Stimulated activated CD8-positive, alpha-beta memory T cell treated with anti-CD3 and anti-CD28 coated beads, Interleukin-2, amount 100 ng/mL, for 48 hours (primary cell): ENCODE results near the gene DGCR8.

Experiments used
- DNase-seq, 2 donors: peaks; one replicate each; pipeline ENCODE4 v3.0.0-alpha.2; 2020; ENCODE audit warnings: low read depth in 2 of 2

The DGCR8 gene

DNA sequence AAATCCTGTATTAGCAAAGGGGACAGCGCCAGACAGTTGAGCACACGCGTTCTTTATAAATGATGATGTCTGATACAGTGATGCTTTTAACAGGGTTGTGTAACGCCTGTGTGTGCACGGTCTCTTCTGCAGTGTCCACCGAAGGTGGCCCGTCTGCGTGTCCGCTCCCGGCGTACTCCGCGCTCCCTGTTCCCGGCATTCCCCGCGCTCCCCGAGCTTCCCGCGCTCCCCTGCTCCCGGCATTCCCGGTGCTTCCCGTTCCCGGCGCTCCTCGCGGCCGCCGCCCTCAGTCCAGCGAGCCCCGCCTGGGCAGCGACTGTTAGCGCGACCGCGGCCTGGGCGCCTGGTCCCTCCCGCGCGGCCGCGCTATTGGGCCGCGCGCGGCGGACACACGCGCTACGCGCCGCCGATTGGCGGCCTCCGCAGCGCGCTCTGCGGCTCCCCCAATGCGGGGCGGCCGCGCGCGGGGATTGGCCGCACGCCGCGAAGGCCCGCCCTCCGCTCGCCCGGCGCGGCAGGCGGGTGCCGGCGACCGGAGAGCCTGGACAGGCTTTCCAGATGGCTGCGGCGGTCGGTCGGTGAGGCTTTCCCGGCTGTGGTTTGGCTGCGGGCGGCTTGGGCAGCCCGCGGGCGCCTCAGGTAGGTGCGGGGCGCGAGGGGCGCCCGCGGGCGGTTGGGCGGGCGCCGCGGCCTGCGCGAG lies at the start of gene DGCR8:
TSS of gene DGCR8 (plus strand) at position 497 of the 700 bp plus-strand sequence. CDS start 5,723 bp downstream, outside the sequence.
- DNase-seq: peak; percentile 52 to 59

GRCh38 chr22:20031732-20032406 lies 48.2 kb upstream of the DGCR8 start:
- DNase-seq: no peak

GRCh38 chr22:20032407-20032991 lies 47.5 kb upstream of the DGCR8 start:
- no peak for DNase-seq

DNA sequence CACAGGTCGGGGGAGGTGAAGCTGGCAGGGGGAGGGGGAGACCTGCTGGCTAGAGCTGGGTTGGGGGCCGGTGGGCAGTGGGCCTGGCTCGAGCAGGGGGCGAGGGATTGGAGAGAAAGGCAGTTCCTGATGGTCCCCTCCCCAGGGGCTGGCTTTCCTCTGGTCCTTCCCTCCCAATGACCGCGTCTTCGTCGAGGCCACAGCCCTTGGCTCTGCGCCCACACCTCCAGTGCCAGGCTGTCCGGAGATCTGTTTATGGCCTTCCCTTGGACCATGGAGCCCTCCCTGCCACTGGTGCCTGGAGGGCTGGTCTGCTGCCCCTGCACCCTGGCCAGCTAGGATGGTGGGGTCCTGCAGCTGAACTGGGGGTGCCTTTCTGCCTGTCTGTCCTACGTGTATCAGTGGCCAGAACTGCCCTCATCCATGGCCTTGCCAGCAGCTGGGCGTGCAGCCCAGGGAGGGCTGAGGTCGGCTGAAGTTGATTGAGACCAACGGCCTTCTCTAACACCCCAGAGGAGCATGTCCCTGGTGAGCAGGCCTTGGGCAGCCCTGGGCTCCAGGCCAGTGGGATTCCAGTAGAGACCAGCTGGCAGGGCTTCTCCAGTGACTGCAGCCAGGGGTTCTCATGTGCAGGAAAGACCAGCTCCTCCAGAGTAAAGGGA lies 46.9 kb upstream of the DGCR8 start:
- no peak for DNase-seq

GRCh38 chr22:20034143-20034542 lies 45.9 kb upstream of the DGCR8 start:
- no peak for DNase-seq

DNA sequence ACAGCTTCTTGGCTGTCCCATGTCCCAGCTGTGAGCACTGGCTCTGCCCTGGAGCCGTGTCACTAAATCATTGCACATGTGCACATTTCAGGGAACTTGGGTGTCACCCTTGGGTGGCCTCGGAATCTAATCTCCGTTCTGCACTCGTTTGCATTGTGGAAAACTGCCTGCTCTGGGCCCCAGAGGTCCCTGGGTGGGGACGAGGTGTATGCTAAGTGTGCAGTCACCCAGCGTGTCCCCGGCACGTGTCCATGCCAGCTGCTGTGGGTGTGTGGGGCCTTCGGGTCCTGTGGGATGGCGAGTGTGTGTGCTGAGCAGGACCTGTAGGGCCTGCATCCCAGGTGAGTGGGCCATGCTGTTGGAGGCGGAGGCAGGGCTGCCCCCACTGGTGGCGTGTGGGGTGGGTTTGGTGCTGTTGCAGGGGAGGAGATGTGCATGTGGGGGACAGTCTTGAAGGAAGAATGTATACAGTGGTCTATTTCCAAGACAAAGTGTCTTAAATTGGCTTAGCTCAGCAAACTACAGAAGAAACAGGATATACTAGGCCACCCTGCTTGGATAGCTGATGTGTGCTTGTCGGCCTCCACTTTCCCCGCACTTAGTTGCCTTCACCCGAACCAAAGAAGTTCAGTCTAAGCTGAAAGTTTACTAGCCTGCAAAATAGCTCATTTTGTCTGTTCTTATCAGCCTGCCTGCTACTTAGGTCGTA lies 44.5 kb upstream of the DGCR8 start:
- DNase-seq: no peak

- no peak for DNase-seq
These were observed 44.0 kb upstream of the DGCR8 start for GRCh38 chr22:20036084-20036482.

DNA sequence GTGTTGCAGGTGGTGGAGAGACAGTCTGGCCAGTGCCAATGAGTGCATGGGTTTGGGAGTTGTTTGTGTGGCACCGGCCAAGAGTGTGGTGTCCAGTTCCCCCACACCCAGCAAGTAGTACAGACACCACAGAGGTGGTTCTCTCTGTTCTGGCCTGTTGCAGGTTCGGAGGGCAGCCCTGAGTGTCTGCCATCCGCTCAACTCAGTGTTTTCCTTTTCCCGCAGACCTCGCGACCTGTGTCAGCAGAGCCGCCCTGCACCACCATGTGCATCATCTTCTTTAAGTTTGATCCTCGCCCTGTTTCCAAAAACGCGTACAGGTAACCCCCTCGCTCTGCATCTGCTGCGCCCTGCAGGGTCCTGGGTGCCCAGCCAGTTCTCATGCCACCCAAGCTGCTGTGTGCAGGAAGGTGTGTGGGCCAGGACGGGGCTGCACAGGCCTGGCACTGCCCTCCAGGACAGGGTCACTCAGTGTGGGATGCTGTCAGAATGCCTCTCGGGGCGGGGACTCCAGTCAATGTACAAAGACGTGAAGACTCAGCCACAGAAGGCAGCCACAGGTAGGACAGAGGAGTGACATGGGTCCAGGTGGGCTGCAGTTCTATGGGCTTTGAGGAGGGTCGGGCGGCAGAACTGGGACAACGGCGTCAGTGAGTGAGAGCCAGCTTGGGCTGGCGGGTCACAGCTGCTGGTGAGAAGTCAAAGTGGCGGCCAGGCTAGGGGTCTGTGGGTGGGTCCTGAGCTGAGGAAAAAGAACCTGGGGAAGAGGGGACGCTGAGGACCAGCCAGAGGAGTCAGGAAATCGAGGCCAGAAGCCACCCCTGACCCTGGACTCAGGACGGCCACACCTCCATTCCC lies 43.3 kb upstream of the DGCR8 start:
- no peak for DNase-seq

DNA sequence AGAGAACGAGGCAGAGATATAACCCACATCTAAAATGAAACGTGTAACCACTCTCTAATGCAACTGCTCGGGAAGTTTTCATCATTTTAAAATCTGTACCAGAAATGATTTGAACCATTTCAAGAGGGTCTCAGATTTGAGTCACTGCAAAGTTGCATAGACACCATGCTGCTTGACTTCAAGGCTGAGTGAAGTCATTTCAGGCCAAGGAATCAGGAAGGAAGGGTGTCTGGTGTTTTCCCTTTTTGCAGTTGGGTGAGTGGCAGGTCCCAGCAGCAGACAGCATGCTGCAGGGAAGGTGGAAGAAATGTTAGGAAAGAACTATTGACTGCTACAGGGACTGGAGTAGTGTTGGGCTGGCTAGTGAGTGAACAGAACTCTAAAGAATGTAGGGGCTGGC lies 42.6 kb upstream of the DGCR8 start:
- no peak for DNase-seq

DNA sequence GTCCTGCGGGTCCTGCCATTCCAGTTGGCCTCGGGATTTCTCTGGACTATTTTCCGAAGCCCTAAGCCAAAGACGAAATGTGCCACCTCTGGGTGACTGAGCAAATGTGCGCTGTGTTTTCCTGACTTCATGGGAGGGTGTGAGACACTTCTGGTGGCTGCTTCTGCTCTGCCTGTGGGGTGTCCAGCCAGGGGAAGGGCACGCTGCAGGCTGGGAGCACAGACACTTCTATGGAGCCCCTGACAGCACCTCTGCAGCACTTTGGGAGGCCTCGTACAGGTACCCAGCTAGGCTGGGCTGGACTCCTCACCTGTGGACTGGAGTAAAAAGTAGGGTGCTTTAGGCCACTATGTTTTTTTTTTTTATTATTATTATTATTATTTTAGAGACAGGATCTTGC lies 41.5 kb upstream of the DGCR8 start:
- no peak for DNase-seq

GRCh38 chr22:20039683-20040325 lies 40.2 kb upstream of the DGCR8 start:
- no peak for DNase-seq

- DNase-seq: no peak
These were observed 39.5 kb upstream of the DGCR8 start for GRCh38 chr22:20040327-20041200.

DNA sequence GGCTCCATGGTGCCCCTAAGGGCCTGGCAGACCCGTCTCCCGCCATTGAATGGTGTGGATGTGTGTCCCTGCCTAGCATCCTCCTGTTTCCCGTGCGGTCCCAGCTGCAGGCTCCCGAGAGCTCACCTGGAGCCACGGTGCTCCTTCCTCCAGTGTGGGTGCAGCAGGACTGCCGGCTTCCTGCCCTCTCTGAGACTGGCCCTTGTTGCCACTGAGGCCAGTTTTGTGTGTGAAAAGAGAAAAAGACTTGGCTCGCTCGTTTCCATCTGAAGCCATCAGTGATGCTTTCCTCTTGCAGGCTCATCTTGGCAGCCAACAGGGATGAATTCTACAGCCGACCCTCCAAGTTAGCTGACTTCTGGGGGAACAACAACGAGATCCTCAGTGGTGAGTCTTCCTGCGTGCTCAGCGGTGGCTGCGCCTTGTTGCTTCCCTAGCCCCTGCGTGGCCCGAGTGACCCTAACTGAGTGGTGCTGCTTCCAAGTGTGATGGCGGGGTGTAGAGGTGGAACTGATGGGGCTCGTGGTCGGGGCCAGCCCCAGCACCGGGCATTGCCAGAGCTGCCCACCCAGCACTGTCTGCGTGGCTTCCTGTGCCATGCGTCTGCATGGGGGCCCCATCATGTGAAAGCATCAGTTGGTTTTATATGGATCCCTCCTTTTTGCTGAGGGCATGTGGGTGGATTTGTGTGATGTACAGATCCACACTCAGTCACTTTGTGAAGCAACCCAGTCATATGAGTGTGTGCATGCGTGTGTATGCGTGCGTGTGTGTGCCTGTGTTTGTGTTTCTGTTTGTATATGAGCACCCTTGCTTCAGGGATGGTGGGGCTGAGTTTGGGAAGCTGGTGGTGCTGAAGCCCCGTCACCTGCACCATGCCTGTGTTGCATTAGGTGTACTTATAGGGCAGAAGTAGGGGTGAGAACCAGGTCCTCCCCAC lies 36.7 kb upstream of the DGCR8 start:
- DNase-seq: no peak

GRCh38 chr22:20043997-20044342 lies 36.1 kb upstream of the DGCR8 start:
- no peak for DNase-seq

DNA sequence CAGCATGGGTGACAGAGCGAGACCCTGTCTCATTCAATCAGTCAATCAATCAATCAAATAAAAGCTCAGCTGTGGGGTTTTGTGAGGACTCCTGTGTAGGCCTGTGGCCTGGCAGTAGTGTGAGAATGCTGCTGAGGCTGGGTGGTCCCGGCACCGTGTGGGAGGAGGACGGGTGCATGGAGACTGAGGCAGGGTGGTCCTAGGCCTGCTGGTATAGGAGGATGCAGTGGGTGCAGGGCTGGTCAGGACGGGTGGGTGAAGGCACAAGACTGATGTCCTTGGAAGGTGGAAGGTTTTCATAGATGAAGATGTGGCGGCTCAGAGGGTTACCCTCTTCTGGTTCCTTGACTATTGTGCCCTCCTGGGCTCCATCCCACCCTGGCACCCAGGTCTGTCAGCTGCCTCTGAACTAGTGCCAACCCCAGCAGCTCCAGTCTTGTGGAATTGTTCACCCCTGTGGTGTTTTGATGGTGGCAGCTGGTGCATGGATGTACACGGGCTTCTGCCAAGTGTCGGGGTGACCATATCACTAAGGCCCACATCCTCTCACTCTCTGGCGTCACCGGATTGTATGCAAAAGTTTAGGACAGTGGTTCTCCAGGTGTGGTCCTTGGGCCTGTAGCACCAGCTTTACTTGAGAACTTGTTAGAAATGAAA lies 35.4 kb upstream of the DGCR8 start:
- no peak for DNase-seq

DNA sequence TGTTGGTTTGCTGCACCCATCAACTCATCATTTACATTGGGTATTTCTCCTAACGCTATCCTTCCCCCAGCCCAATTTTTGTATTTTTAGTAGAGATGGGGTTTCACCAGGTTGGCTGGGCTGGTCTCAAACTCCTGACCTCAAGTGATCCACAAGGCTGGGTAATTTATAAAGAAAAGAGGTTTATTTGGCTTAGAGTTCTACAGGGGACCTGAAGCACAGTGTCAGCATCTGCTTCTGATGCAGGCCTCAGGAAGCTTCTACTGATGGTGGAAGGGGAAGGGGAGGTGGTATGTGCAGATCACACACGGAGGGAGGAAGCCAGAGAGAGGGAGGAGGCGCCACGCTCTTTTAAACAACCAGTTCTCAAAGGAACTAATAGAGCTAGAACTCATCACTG lies 33.3 kb upstream of the DGCR8 start:
- no peak for DNase-seq

- DNase-seq: no peak
These were observed 28.1 kb upstream of the DGCR8 start for GRCh38 chr22:20051927-20052308.
